BJ (cell line): ENCODE results near the gene GPX1. TPM values are rescaled to one million over a fixed set of nuclear protein-coding genes. Genes with fewer than 3 reads are reported as not detected.

Source experiments
- CTCF ChIA-PET: fragments of 350-600 bp; formaldehyde crosslinking; extraction: SDS; loops from one replicate; lab custom pipeline; 2021; ENCODE audit warnings: antibody characterized with exemption, inconsistent platforms; lab: Yijun Ruan, JAX
- POLR2A ChIA-PET: fragments of 300-600 bp; sonication (Branson Sonifier 250); formaldehyde crosslinking; extraction: SDS; loops from one replicate; lab custom pipeline; 2021; ENCODE audit warnings: antibody characterized with exemption; lab: Charles Lee
- DNase-seq: peaks from one replicate; pipeline ENCODE4 v3.0.0-alpha.2; 2011; ENCODE audit warnings: low read depth
- H3K27me3 ChIP-seq: 2 replicates; pipeline ENCODE4 v1.6.0; 2011; ENCODE audit warnings: low read length; ENCODE audit not compliant: control insufficient read depth, insufficient read depth
- H3K36me3 ChIP-seq: 2 replicates; pipeline ENCODE4 v1.5.1; 2011; ENCODE audit warnings: low read length; ENCODE audit not compliant: control insufficient read depth, insufficient read depth
- H3K4me3 ChIP-seq: 2 replicates; pipeline ENCODE4 v1.5.1; 2011; ENCODE audit warnings: low read depth, mild to moderate bottlenecking, control low read depth, low read length
- polyA plus RNA-seq: library from polyadenylated mRNA; depleted of rRNA; stranded (reverse); fragments of >200 nt; gene quantifications from 2 replicates; pipeline ENCODE4 v1.2.3, GENCODE V29; 2011
- TF ChIP-seq, protein P1 (sequence below): IDR thresholded peaks from 2 replicates; pipeline ENCODE4 v1.5.1; 2011; ENCODE audit warnings: low read depth, mild to moderate bottlenecking, control low read depth, inconsistent platforms, low read length, moderate library complexity; ENCODE audit not compliant: insufficient read depth

The GPX1 gene
- polyA plus RNA-seq, 1 experiment = 751 TPM

DNA sequence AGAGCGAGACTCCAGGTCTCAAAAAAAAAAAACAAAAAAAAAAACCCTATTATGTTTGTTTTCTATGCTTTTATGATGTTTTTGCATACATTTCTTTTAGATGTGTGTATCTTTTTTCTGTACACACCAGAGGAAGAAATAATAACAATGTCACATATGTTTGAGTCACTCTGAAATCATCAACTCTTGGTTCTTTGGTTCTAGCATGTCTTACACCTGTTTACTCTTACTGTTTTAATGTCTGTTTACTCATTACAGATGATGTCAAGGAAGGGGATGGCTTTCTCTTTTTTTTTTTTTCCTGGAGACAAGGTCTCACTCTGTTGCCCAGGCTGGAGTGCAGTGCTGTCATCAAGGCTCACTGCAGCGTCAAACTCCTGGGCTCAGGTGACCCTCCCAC lies 29.6 kb upstream of the GPX1 start:
- TF ChIP-seq, protein P1, sequence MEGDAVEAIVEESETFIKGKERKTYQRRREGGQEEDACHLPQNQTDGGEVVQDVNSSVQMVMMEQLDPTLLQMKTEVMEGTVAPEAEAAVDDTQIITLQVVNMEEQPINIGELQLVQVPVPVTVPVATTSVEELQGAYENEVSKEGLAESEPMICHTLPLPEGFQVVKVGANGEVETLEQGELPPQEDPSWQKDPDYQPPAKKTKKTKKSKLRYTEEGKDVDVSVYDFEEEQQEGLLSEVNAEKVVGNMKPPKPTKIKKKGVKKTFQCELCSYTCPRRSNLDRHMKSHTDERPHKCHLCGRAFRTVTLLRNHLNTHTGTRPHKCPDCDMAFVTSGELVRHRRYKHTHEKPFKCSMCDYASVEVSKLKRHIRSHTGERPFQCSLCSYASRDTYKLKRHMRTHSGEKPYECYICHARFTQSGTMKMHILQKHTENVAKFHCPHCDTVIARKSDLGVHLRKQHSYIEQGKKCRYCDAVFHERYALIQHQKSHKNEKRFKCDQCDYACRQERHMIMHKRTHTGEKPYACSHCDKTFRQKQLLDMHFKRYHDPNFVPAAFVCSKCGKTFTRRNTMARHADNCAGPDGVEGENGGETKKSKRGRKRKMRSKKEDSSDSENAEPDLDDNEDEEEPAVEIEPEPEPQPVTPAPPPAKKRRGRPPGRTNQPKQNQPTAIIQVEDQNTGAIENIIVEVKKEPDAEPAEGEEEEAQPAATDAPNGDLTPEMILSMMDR = no peak
- Histone ChIP-seq H3K4me3 (no peak overlapping the region), H3K36me3 (peaks cover 2% of the 10 kb centered on the region; the same call in 1 of the 2 replicates), H3K27me3 (no peaks in the 10 kb centered on the region)
- DNase-seq = no peak
- ChIA-PET POLR2A (no interaction called here), CTCF (interaction anchor here (1.0 kb wide), 1 partner anchor 24 kb away, joined by 3 read pairs; the partner anchor contains the start of genes RHOA and TCTA)

GRCh38 chr3:49386056-49386756 lies 28.1 kb upstream of the GPX1 start:
- no peaks in the 10 kb centered on the region for H3K27me3 ChIP-seq
- ChIA-PET POLR2A (no interaction called here), CTCF (no interaction called here)
- H3K4me3 ChIP-seq = no peak overlapping the region
- no peak for DNase-seq
- peaks cover 2% of the 10 kb centered on the region; the same call in 1 of the 2 replicates for H3K36me3 ChIP-seq
- TF ChIP-seq, protein P1 = no peak

DNA sequence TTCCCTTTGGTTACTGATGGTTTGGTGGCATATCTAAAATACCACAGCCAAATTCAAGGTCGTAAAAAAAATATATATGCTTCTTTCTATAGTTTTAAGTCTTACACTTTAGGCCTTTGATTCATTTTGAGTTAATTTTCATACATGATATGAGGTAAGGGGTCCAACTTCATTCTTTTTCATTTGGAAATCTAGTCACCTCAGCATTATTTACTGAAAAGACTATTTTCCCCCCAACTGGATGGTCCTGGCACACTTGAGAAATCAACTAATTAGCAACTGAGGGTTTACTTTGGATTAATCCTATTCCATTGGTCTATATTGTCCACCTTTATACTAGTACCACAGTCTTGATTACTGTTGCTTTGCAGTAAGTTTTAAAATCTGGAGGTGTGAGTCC lies 27.5 kb upstream of the GPX1 start:
- CTCF ChIA-PET = no interaction called here
- POLR2A ChIA-PET = no interaction called here
- H3K27me3 ChIP-seq = no peaks in the 10 kb centered on the region
- DNase-seq = no peak
- no peak overlapping the region for H3K4me3 ChIP-seq
- H3K36me3 ChIP-seq = peaks cover 2% of the 10 kb centered on the region; the same call in 1 of the 2 replicates
- TF ChIP-seq, protein P1 = no peak

DNA sequence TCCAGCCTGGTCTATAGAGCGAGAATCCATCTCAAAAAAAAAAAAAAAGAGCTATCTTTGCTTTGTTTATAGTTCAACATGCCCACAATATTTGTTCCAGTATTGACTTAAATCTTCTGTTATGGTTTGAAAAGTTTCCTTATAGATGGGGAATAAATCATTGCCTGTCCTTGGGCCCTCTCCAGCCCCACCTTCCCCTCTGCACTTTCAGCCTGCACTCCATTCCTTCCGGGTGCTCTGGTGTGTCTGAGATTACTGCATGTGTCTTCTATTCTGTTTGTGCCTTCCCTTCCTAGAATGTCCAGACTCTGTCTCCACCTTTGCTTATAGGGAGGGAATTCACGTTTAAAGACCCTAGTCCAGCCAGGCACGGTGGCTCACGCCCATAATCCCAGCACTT lies 25.2 kb upstream of the GPX1 start:
- H3K36me3 ChIP-seq = no peaks in the 10 kb centered on the region
- CTCF ChIA-PET = no interaction called here
- POLR2A ChIA-PET = interaction anchor here (0.6 kb wide), 1 partner anchor 89 kb away, joined by 3 read pairs; no protein-coding TSS in a partner anchor

GRCh38 chr3:49378249-49378895 lies 20.2 kb upstream of the GPX1 start:
- Histone ChIP-seq H3K36me3 (peaks cover 2% of the 10 kb centered on the region), H3K4me3 (no peak overlapping the region), H3K27me3 (no peaks in the 10 kb centered on the region)
- peak; percentile 85 for DNase-seq
- ChIA-PET POLR2A (interaction anchor here (0.6 to 0.7 kb wide), 3 partner anchors 13 to 452 kb away, joined by 3 to 16 read pairs (median 3); no protein-coding TSS in a partner anchor), CTCF (no interaction called here)
- TF ChIP-seq, protein P1 = no peak

More for the DNA sequence above, 25.2 kb upstream of the GPX1 start:
- no peaks in the 10 kb centered on the region for H3K27me3 ChIP-seq
- H3K4me3 ChIP-seq = no peak overlapping the region
- DNase-seq = no peak
- TF ChIP-seq, protein P1 = no peak
